Measurements from ENCODE around the gene TEC. TPM values are rescaled to one million over a fixed set of nuclear protein-coding genes. Genes with fewer than 3 reads are reported as not detected.

TEC gene
- total and polyA plus RNA-seq, 2 donors from 2014 or later: 1.1 to 5.9 TPM

DNA sequence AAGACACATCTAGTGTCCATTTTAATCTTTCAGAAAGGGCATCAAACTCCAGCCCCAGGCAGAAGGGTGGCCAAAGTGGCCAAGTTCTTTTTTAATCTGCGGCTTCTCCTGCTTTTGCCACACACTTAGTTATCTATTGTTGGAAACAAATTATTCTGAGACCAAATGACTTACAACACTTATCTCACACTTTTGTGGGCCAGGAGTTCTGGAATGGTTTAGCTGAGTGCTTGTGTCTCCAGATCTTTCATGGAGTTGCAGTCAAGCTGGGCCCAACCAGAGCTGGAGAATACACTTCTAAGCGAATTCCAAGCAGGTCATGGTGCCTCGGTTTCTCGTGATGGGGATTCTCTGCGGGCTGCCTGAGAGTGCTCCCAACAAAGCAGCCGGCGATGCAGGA lies 139.5 kb downstream of the TEC start:
- no peaks in the 10 kb centered on the region for H3K9me3 ChIP-seq (ENCODE audit: control insufficient read depth in 2 of 3, insufficient read depth in 1 of 3, low read length in 3 of 3)
- H3K9ac ChIP-seq (ENCODE audit: low read length in 3 of 3): no peak overlapping the region
- H3K27me3 ChIP-seq (ENCODE audit: control insufficient read depth, insufficient read depth, low read length): no peaks in the 10 kb centered on the region
- TF ChIP-seq CTCF (IDR thresholded peaks at IDR 0.05; ENCODE audit: borderline replicate concordance, extremely low read depth, insufficient read depth): no peak
- DNase-seq (no peak), FAIRE-seq (no peak)
- no peaks in the 10 kb centered on the region for H3K36me3 ChIP-seq (ENCODE audit: control insufficient read depth in 2 of 3, insufficient read depth in 3 of 3, low read length in 3 of 3)
- intact Hi-C loops (cut with DNase I): no loop called here
- peaks cover 0 to 7% (median 0%) of the 10 kb centered on the region in 3 donors for H3K4me1 ChIP-seq (ENCODE audit: control insufficient read depth in 2 of 3, insufficient read depth in 2 of 3, low read depth in 1 of 3, low read length in 3 of 3)
- no peak overlapping the region for H3K4me3 ChIP-seq (ENCODE audit: low read length in 3 of 3)
- H3K27ac ChIP-seq (ENCODE audit: low read depth in 2 of 2, low read length in 2 of 2): no peak overlapping the region

GRCh38 chr4:48129307-48130014 lies 140.2 kb downstream of the TEC start:
- intact Hi-C loops (cut with DNase I): no loop called here
- Histone ChIP-seq H3K36me3 (ENCODE audit: control insufficient read depth in 2 of 3, insufficient read depth in 3 of 3, low read length in 3 of 3) (no peaks in the 10 kb centered on the region), H3K4me1 (ENCODE audit: control insufficient read depth in 2 of 3, insufficient read depth in 2 of 3, low read depth in 1 of 3, low read length in 3 of 3) (peaks cover 0 to 7% (median 0%) of the 10 kb centered on the region in 3 donors), H3K9ac (ENCODE audit: low read length in 3 of 3) (no peak overlapping the region), H3K27ac (ENCODE audit: low read depth in 2 of 2, low read length in 2 of 2) (peak overlapping the region in 1 of 2 donors; percentile 7), H3K9me3 (ENCODE audit: control insufficient read depth in 2 of 3, insufficient read depth in 1 of 3, low read length in 3 of 3) (no peaks in the 10 kb centered on the region), H3K27me3 (ENCODE audit: control insufficient read depth, insufficient read depth, low read length) (no peaks in the 10 kb centered on the region), H3K4me3 (ENCODE audit: low read length in 3 of 3) (no peak overlapping the region)
- TF ChIP-seq CTCF (IDR thresholded peaks at IDR 0.05; ENCODE audit: borderline replicate concordance, extremely low read depth, insufficient read depth): no peak
- no peak for FAIRE-seq
- peak in 2 of 5 donors; percentile 12 to 40 for DNase-seq

GRCh38 chr4:48127682-48128404 lies 141.8 kb downstream of the TEC start:
- Histone ChIP-seq H3K4me3 (ENCODE audit: low read length in 3 of 3) (peak overlapping the region in 1 of 3 donors; percentile 41), H3K27me3 (ENCODE audit: control insufficient read depth, insufficient read depth, low read length) (no peaks in the 10 kb centered on the region), H3K9me3 (ENCODE audit: control insufficient read depth in 2 of 3, insufficient read depth in 1 of 3, low read length in 3 of 3) (no peaks in the 10 kb centered on the region), H3K27ac (ENCODE audit: low read depth in 2 of 2, low read length in 2 of 2) (no peak overlapping the region), H3K4me1 (ENCODE audit: control insufficient read depth in 2 of 3, insufficient read depth in 2 of 3, low read depth in 1 of 3, low read length in 3 of 3) (peaks cover 0 to 7% (median 0%) of the 10 kb centered on the region in 3 donors), H3K9ac (ENCODE audit: low read length in 3 of 3) (no peak overlapping the region), H3K36me3 (ENCODE audit: control insufficient read depth in 2 of 3, insufficient read depth in 3 of 3, low read length in 3 of 3) (no peaks in the 10 kb centered on the region)
- DNase-seq: peak in 4 of 5 donors; percentile 51 to 65 (median 56)
- TF ChIP-seq CTCF (IDR thresholded peaks at IDR 0.05; ENCODE audit: borderline replicate concordance, extremely low read depth, insufficient read depth): peak; percentile 20
- no peak for FAIRE-seq
- intact Hi-C loops (cut with DNase I): no loop called here
